Common myeloid progenitor, CD34-positive (primary cell): ENCODE measurements around the gene PLEKHG2.

Source experiments
- CTCF ChIA-PET: fragments of 350-600 bp; sonication (Branson Sonifier 250); formaldehyde crosslinking; loops from one replicate; lab custom pipeline; 2021; ENCODE audit warnings: antibody characterized with exemption; lab: Charles Lee
- POLR2A ChIA-PET: fragments of 350-600 bp; sonication (Branson Sonifier 250); formaldehyde crosslinking; loops from one replicate; lab custom pipeline; 2021; ENCODE audit warnings: antibody characterized with exemption; lab: Charles Lee
- DNase-seq, 3 donors: peaks; one replicate each; pipeline versions ENCODE4 v3.0.0 to v3.0.0-alpha.2; 2013
- H3K27ac ChIP-seq, 2 experiments: 1 replicate in 1 of 2; 2 replicates in 1 of 2; pipeline ENCODE4 v1.7.0; 2013; ENCODE audit warnings: inconsistent platforms in 2 of 2, low read length in 2 of 2, mild to moderate bottlenecking in 2 of 2, low read depth in 1 of 2, moderate library complexity in 1 of 2; ENCODE audit not compliant: severe bottlenecking in 2 of 2, insufficient read depth in 1 of 2, poor library complexity in 1 of 2
- H3K27me3 ChIP-seq, 5 experiments: replicated peaks in 2 of 5; 1 replicate in 3 of 5; 2 replicates in 2 of 5; pipeline versions ENCODE4 v1.6.1 to v1.7.0; 2013; ENCODE audit warnings: low read length in 4 of 5, mild to moderate bottlenecking in 2 of 5, moderate library complexity in 2 of 5, inconsistent platforms in 1 of 5; ENCODE audit not compliant: insufficient read depth in 5 of 5, control insufficient read depth in 4 of 5
- H3K36me3 ChIP-seq, 4 experiments: 1 replicate in 2 of 4; 2 replicates in 2 of 4; pipeline versions ENCODE4 v1.6.1 to v1.7.0; 2013; ENCODE audit warnings: low read length in 3 of 4, control low read depth in 1 of 4, mild to moderate bottlenecking in 1 of 4; ENCODE audit not compliant: control insufficient read depth in 4 of 4, insufficient read depth in 4 of 4
- H3K4me1 ChIP-seq, 4 experiments: 1 replicate in 3 of 4; 2 replicates in 1 of 4; pipeline versions ENCODE4 v1.6.1 to v1.7.1; 2013; ENCODE audit warnings: low read length in 3 of 4, mild to moderate bottlenecking in 3 of 4, control low read depth in 1 of 4, inconsistent platforms in 1 of 4, moderate library complexity in 1 of 4; ENCODE audit not compliant: control insufficient read depth in 4 of 4, insufficient read depth in 4 of 4; ENCODE audit errors: control extremely low read depth in 1 of 4
- H3K4me3 ChIP-seq, 7 experiments: 1 replicate in 4 of 7; 2 replicates in 3 of 7; pipeline versions ENCODE4 v1.5.1 to v1.7.0; 2013; ENCODE audit warnings: mild to moderate bottlenecking in 7 of 7, low read length in 6 of 7, moderate library complexity in 6 of 7, inconsistent platforms in 2 of 7, low read depth in 2 of 7, control low read depth in 1 of 7; ENCODE audit not compliant: insufficient read depth in 4 of 7, control insufficient read depth in 1 of 7; ENCODE audit errors: extremely low read depth in 1 of 7
- H3K9me3 ChIP-seq, 5 experiments: 1 replicate in 4 of 5; 2 replicates in 1 of 5; pipeline versions ENCODE4 v1.6.1 to v1.7.1; 2013; ENCODE audit warnings: low read length in 4 of 5, mild to moderate bottlenecking in 2 of 5, inconsistent platforms in 1 of 5, low read depth in 1 of 5, moderate library complexity in 1 of 5; ENCODE audit not compliant: control insufficient read depth in 4 of 5, insufficient read depth in 2 of 5; ENCODE audit errors: control extremely low read depth in 1 of 5
- WGBS: methylation state at CpG from one replicate; pipeline ENCODE4 v1.1.5; 2013; ENCODE audit not compliant: insufficient coverage; 5-methylcytosine and 5-hydroxymethylcytosine counted together

Gene PLEKHG2

GRCh38 chr19:39379865-39380396 is 32.5 kb upstream of the PLEKHG2 start:
- no peak for DNase-seq
- POLR2A ChIA-PET: no interaction called here
- H3K9me3 ChIP-seq: no peaks in the 10 kb centered on the region
- no peak overlapping the region for H3K27ac ChIP-seq
- no peak overlapping the region for H3K4me3 ChIP-seq
- H3K36me3 ChIP-seq: peaks cover 18 to 96% (median 76%) of the 10 kb centered on the region in 4 experiments
- WGBS: 100% methylated on average over 13 of the region's 14 CpGs
- CTCF ChIA-PET: no interaction called here
- no peaks in the 10 kb centered on the region for H3K4me1 ChIP-seq
- no peaks in the 10 kb centered on the region for H3K27me3 ChIP-seq

- POLR2A ChIA-PET: interaction anchor here (2.1 kb wide), 1 partner anchor 10 kb away, joined by 6 read pairs; the partner anchor contains the start of genes MED29 and PAF1
- Histone ChIP-seq H3K4me3 (no peak overlapping the region), H3K9me3 (no peaks in the 10 kb centered on the region), H3K27ac (no peak overlapping the region), H3K36me3 (peaks cover 18 to 96% (median 73%) of the 10 kb centered on the region in 4 experiments), H3K4me1 (no peaks in the 10 kb centered on the region), H3K27me3 (no peaks in the 10 kb centered on the region)
- WGBS: over 99% methylated on average over 15 of the region's 17 CpGs
- CTCF ChIA-PET: no interaction called here
- DNase-seq: no peak
Observed at GRCh38 chr19:39380521-39381502, 31.7 kb upstream of the PLEKHG2 start.

GRCh38 chr19:39381910-39382611 is 30.4 kb upstream of the PLEKHG2 start:
- Histone ChIP-seq H3K4me3 (no peak overlapping the region), H3K27me3 (no peaks in the 10 kb centered on the region), H3K9me3 (no peaks in the 10 kb centered on the region), H3K36me3 (peaks cover 16 to 96% (median 73%) of the 10 kb centered on the region in 4 experiments), H3K4me1 (no peaks in the 10 kb centered on the region), H3K27ac (no peak overlapping the region)
- 96% methylated on average over 8 of the region's 10 CpGs for WGBS
- ChIA-PET CTCF (interaction anchor here (0.6 to 1.1 kb wide), 2 partner anchors 8 to 19 kb away, joined by 3 read pairs; no protein-coding TSS in a partner anchor), POLR2A (interaction anchor here (2.1 kb wide), 1 partner anchor 9 kb away, joined by 6 read pairs; the partner anchor contains the start of genes MED29 and PAF1)
- DNase-seq: no peak

GRCh38 chr19:39382991-39383828 is 29.3 kb upstream of the PLEKHG2 start:
- H3K27ac ChIP-seq: no peak overlapping the region
- H3K9me3 ChIP-seq: no peaks in the 10 kb centered on the region
- no peaks in the 10 kb centered on the region for H3K27me3 ChIP-seq
- DNase-seq: no peak
- POLR2A ChIA-PET: no interaction called here
- CTCF ChIA-PET: interaction anchor here (1.1 kb wide), 1 partner anchor 9 kb away, joined by 3 read pairs; no protein-coding TSS in a partner anchor
- H3K4me1 ChIP-seq: no peaks in the 10 kb centered on the region
- no peak overlapping the region for H3K4me3 ChIP-seq
- 91% methylated on average over 14 of the region's 18 CpGs for WGBS
- peaks cover 15 to 92% (median 71%) of the 10 kb centered on the region in 4 experiments for H3K36me3 ChIP-seq

GRCh38 chr19:39384839-39385568 is 27.5 kb upstream of the PLEKHG2 start:
- no peak for DNase-seq
- H3K27me3 ChIP-seq: no peaks in the 10 kb centered on the region
- 86% methylated on average over 2 of the region's 9 CpGs for WGBS
- ChIA-PET POLR2A (interaction anchor here (0.6 kb wide), 1 partner anchor 28 kb away, joined by 3 read pairs; the partner anchor contains the start of gene PLEKHG2), CTCF (interaction anchor here (1.2 to 1.6 kb wide), 2 partner anchors 9 to 27 kb away, joined by 3 to 4 read pairs; partner anchors contain the start of gene PLEKHG2)
- no peaks in the 10 kb centered on the region for H3K9me3 ChIP-seq
- H3K27ac ChIP-seq: peak overlapping the region in 1 of 2 experiments; percentile 32
- peaks cover 0 to 7% (median 5%) of the 10 kb centered on the region in 4 experiments for H3K4me1 ChIP-seq
- H3K4me3 ChIP-seq: no peak overlapping the region
- peaks cover 18 to 89% (median 70%) of the 10 kb centered on the region in 4 experiments for H3K36me3 ChIP-seq
